GM23338 (cell line): Measurements from ENCODE around the gene ANO1. TPM values are rescaled to one million over a fixed set of nuclear protein-coding genes. Genes with fewer than 3 reads are reported as not detected.

ENCODE experiments used
- ATAC-seq: fragments of 200-7000 bp; cut with Tn5 transposase; 3 replicates; pipeline ENCODE4 v1.9.1; 2020
- DNase-seq: peaks from one replicate; pipeline ENCODE4 v3.0.0-alpha.2; 2015; ENCODE audit warnings: low spot score
- H2AFZ ChIP-seq: fragments of 200-600 bp; sonication (generic); 2 replicates; pipeline ENCODE4 v1.8.0; 2016; ENCODE audit warnings: antibody characterized with exemption, mild to moderate bottlenecking, moderate library complexity
- H3F3A ChIP-seq: fragments of 200-600 bp; sonication (generic); replicated peaks from 2 replicates; pipeline ENCODE4 v1.8.0; 2017; ENCODE audit warnings: antibody characterized with exemption, mixed run types, low read depth
- H3K27ac ChIP-seq: fragments of 200-600 bp; sonication (generic); 2 replicates; pipeline ENCODE4 v1.6.1; 2016; ENCODE audit warnings: low read depth
- H3K27me3 ChIP-seq: fragments of 200-600 bp; sonication (generic); 2 replicates; pipeline ENCODE4 v1.8.0; 2016; ENCODE audit warnings: mild to moderate bottlenecking, mixed run types, moderate library complexity; ENCODE audit not compliant: insufficient read depth
- H3K36me3 ChIP-seq: fragments of 200-600 bp; sonication (generic); 2 replicates; pipeline ENCODE4 v1.8.0; 2016; ENCODE audit warnings: mild to moderate bottlenecking; ENCODE audit not compliant: insufficient read depth
- H3K4me1 ChIP-seq: fragments of 200-600 bp; sonication (generic); 2 replicates; pipeline ENCODE4 v1.8.0; 2016; ENCODE audit warnings: mild to moderate bottlenecking, moderate library complexity; ENCODE audit not compliant: insufficient read depth
- H3K4me2 ChIP-seq: fragments of 200-600 bp; sonication (generic); 2 replicates; pipeline ENCODE4 v1.7.1; 2017; ENCODE audit warnings: mixed run types
- H3K4me3 ChIP-seq: fragments of 200-600 bp; sonication (generic); 2 replicates; pipeline ENCODE4 v1.6.1; 2016; ENCODE audit warnings: mixed run types
- H3K79me2 ChIP-seq: fragments of 200-600 bp; sonication (generic); replicated peaks from 2 replicates; pipeline ENCODE4 v1.8.0; 2017; ENCODE audit warnings: mild to moderate bottlenecking; ENCODE audit not compliant: insufficient read depth
- H3K9me2 ChIP-seq: fragments of 200-600 bp; sonication (generic); 2 replicates; pipeline ENCODE4 v1.8.0; 2017; ENCODE audit not compliant: insufficient read depth
- H4K20me1 ChIP-seq: fragments of 200-600 bp; sonication (generic); replicated peaks from 2 replicates; pipeline ENCODE4 v1.8.0; 2017; ENCODE audit warnings: mild to moderate bottlenecking; ENCODE audit not compliant: insufficient read depth
- H3K27ac Mint-ChIP-seq: 2 replicates; pipeline ENCODE4 v1.8.0; 2020; ENCODE audit warnings: inconsistent platforms, mild to moderate bottlenecking, moderate library complexity, mixed read lengths
- H3K27me3 Mint-ChIP-seq: 3 replicates; pipeline ENCODE4 v1.8.0; 2022; ENCODE audit warnings: low read depth, mild to moderate bottlenecking, moderate library complexity, mixed read lengths, inconsistent platforms; ENCODE audit not compliant: insufficient read depth, poor library complexity
- H3K36me3 Mint-ChIP-seq: 3 replicates; pipeline ENCODE4 v1.8.0; 2021; ENCODE audit warnings: low read depth, mild to moderate bottlenecking, inconsistent platforms, moderate library complexity, mixed read lengths
- H3K4me1 Mint-ChIP-seq: 3 replicates; pipeline ENCODE4 v1.8.0; 2020; ENCODE audit warnings: mild to moderate bottlenecking, inconsistent platforms, mixed read lengths
- H3K4me3 Mint-ChIP-seq: 3 replicates; pipeline ENCODE4 v1.8.0; 2021; ENCODE audit warnings: moderate library complexity, mild to moderate bottlenecking, inconsistent platforms, mixed read lengths
- H3K9me3 Mint-ChIP-seq: 3 replicates; pipeline ENCODE4 v1.8.0; 2020; ENCODE audit warnings: moderate library complexity, mild to moderate bottlenecking, inconsistent platforms, mixed read lengths
- CREB1 ChIP-seq: fragments of 250-450 bp; sonication (Bioruptor Pico); IDR thresholded peaks from 2 replicates; pipeline ENCODE4 v1.5.0; 2020; ENCODE audit warnings: low read depth, mild to moderate bottlenecking, moderate library complexity
- CTCF ChIP-seq, 2 experiments: fragments of 200-600 bp in 1 of 2; sonication (generic) in 1 of 2; conservative IDR thresholded peaks; 2 replicates each; pipeline versions ENCODE4 v1.5.1 to v1.6.1; 2016 to 2017; ENCODE audit warnings: antibody characterized with exemption in 2 of 2, low read depth in 2 of 2, mild to moderate bottlenecking in 2 of 2, moderate library complexity in 1 of 2
- EZH2 ChIP-seq: fragments of 200-600 bp; sonication (generic); IDR thresholded peaks from one replicate; pipeline ENCODE4 v1.8.0; 2017; ENCODE audit warnings: antibody characterized with exemption, mild to moderate bottlenecking, low read depth; ENCODE audit not compliant: unreplicated experiment
- EZH2phosphoT487 ChIP-seq: fragments of 200-600 bp; sonication (generic); IDR thresholded peaks from one replicate; pipeline ENCODE4 v1.8.1; 2018; ENCODE audit warnings: antibody characterized with exemption; ENCODE audit not compliant: unreplicated experiment
- ZNF114 ChIP-seq: fragments of 250-450 bp; sonication (Bioruptor Pico); IDR thresholded peaks from 2 replicates; pipeline ENCODE4 v1.5.0; 2020; ENCODE audit warnings: mild to moderate bottlenecking, moderate library complexity
- ZNF331 ChIP-seq: fragments of 250-450 bp; sonication (Bioruptor Pico); IDR thresholded peaks from 2 replicates; pipeline ENCODE4 v1.5.0; 2020; ENCODE audit warnings: low read depth, mild to moderate bottlenecking, moderate library complexity
- polyA plus RNA-seq: library from polyadenylated mRNA; unstranded; fragments of >200 nt; fragmentation: Nextera tagmentation; extraction: Ambion mirVana; gene quantifications from 2 replicates; pipeline ENCODE4 v1.2.1, GENCODE V29; 2016
- total RNA-seq: library from RNA; depleted of rRNA; stranded (reverse); fragments of >200 nt; shearing (Covaris generic); gene quantifications from 2 replicates; pipeline ENCODE4 v1.2.3, GENCODE V29; 2014
- TF ChIP-seq, protein P1 (sequence below): IDR thresholded peaks from one replicate; pipeline ENCODE4 v1.6.1; 2018; ENCODE audit warnings: antibody characterized with exemption; ENCODE audit not compliant: unreplicated experiment
- TF ChIP-seq, protein P2 (sequence below): IDR thresholded peaks from 2 replicates; pipeline ENCODE4 v1.6.1; 2016; ENCODE audit warnings: antibody characterized with exemption

Gene ANO1
- total and polyA plus RNA-seq, 2 experiments from 2014 or later = 1.4 to 3.4 TPM

DNA sequence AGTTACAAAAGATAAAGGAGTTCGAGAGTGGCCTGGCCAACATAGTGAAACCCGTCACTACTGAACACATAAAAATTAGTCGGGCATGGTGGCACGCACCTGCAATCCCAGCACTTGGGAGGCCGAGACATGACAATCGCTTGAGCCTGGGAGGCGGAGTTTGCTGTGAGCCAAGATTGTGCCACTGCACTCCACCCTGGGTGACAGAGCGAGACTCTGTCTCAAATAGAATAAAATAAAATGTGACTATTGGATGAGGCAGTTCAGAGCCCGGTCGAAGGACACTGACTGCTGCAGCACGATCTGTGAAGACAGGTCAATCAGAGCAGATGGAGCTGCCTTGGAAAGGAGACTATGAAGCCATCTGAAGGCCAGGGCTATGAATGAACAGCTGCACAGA, 37.7 kb upstream of the ANO1 start:
- no peaks in the 10 kb centered on the region for H3K27me3 ChIP-seq
- H3K36me3 ChIP-seq = no peaks in the 10 kb centered on the region
- no peaks in the 10 kb centered on the region for H3K4me1 Mint-ChIP-seq
- H4K20me1 ChIP-seq = no peaks in the 10 kb centered on the region; the same call in 1 of the 2 replicates
- no peak overlapping the region for H3K27ac Mint-ChIP-seq
- no peak overlapping the region for H3K4me3 Mint-ChIP-seq
- no peak for ATAC-seq
- peaks cover 3% of the 10 kb centered on the region for H3K27me3 Mint-ChIP-seq
- H3K4me2 ChIP-seq = no peak overlapping the region
- no peak overlapping the region for H2AFZ ChIP-seq
- H3K4me1 ChIP-seq = no peaks in the 10 kb centered on the region
- H3K4me3 ChIP-seq = no peak overlapping the region
- peaks cover 32% of the 10 kb centered on the region for H3K36me3 Mint-ChIP-seq
- TF ChIP-seq ZNF331 = no peak
- TF ChIP-seq CREB1 (CRISPR knock-in tag) = no peak
- TF ChIP-seq, protein P1, sequence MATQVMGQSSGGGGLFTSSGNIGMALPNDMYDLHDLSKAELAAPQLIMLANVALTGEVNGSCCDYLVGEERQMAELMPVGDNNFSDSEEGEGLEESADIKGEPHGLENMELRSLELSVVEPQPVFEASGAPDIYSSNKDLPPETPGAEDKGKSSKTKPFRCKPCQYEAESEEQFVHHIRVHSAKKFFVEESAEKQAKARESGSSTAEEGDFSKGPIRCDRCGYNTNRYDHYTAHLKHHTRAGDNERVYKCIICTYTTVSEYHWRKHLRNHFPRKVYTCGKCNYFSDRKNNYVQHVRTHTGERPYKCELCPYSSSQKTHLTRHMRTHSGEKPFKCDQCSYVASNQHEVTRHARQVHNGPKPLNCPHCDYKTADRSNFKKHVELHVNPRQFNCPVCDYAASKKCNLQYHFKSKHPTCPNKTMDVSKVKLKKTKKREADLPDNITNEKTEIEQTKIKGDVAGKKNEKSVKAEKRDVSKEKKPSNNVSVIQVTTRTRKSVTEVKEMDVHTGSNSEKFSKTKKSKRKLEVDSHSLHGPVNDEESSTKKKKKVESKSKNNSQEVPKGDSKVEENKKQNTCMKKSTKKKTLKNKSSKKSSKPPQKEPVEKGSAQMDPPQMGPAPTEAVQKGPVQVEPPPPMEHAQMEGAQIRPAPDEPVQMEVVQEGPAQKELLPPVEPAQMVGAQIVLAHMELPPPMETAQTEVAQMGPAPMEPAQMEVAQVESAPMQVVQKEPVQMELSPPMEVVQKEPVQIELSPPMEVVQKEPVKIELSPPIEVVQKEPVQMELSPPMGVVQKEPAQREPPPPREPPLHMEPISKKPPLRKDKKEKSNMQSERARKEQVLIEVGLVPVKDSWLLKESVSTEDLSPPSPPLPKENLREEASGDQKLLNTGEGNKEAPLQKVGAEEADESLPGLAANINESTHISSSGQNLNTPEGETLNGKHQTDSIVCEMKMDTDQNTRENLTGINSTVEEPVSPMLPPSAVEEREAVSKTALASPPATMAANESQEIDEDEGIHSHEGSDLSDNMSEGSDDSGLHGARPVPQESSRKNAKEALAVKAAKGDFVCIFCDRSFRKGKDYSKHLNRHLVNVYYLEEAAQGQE = no peak
- TF ChIP-seq ZNF114 = no peak
- TF ChIP-seq EZH2phosphoT487 = no peak
- peaks cover 61% of the 10 kb centered on the region for H3K9me3 Mint-ChIP-seq
- no peak for DNase-seq
- H3F3A ChIP-seq = no peaks in the 10 kb centered on the region
- H3K79me2 ChIP-seq = no peaks in the 10 kb centered on the region
- no peaks in the 10 kb centered on the region for H3K9me2 ChIP-seq
- no peak overlapping the region for H3K27ac ChIP-seq

- no peak for ATAC-seq
- Mint-ChIP-seq H3K27ac (no peak overlapping the region), H3K9me3 (peaks cover 60% of the 10 kb centered on the region)
These were observed 37.1 kb upstream of the ANO1 start for GRCh38 chr11:70040869-70041501.

More at GRCh38 chr11:70040869-70041501, 37.1 kb upstream of the ANO1 start:
- Histone ChIP-seq H3F3A (no peaks in the 10 kb centered on the region), H3K4me1 (no peaks in the 10 kb centered on the region), H3K4me2 (no peak overlapping the region), H2AFZ (no peak overlapping the region), H3K27ac (no peak overlapping the region), H3K9me2 (no peaks in the 10 kb centered on the region), H3K36me3 (no peaks in the 10 kb centered on the region), H3K4me3 (no peak overlapping the region), H3K79me2 (no peaks in the 10 kb centered on the region), H4K20me1 (no peaks in the 10 kb centered on the region), H3K27me3 (no peaks in the 10 kb centered on the region)
- Mint-ChIP-seq H3K27me3 (peaks cover 3% of the 10 kb centered on the region), H3K4me3 (no peak overlapping the region), H3K36me3 (peaks cover 32% of the 10 kb centered on the region), H3K4me1 (no peaks in the 10 kb centered on the region)
- TF ChIP-seq, protein P2, sequence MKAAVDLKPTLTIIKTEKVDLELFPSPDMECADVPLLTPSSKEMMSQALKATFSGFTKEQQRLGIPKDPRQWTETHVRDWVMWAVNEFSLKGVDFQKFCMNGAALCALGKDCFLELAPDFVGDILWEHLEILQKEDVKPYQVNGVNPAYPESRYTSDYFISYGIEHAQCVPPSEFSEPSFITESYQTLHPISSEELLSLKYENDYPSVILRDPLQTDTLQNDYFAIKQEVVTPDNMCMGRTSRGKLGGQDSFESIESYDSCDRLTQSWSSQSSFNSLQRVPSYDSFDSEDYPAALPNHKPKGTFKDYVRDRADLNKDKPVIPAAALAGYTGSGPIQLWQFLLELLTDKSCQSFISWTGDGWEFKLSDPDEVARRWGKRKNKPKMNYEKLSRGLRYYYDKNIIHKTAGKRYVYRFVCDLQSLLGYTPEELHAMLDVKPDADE = no peak
- TF ChIP-seq ZNF331 (no peak), EZH2 (no peak), CTCF (conservative IDR thresholded peaks at IDR 0.05; ENCODE audit: low read depth in 2 of 2) (no peak)
- TF ChIP-seq, protein P1 = no peak
- DNase-seq = no peak
